Sciatic nerve (tissue), 2 donors: ENCODE data around the gene ZNHIT3. TPM values are rescaled to one million over a fixed set of nuclear protein-coding genes. Genes with fewer than 3 reads are reported as not detected.
"Not testable (repeated sequence)": the region's sequence is repeated elsewhere in the genome, so short reads cannot be mapped to it uniquely, and the experiment has no call there.

ENCODE experiments used
- ATAC-seq: fragments of 200-7000 bp; cut with Tn5 transposase; one replicate; pipeline ENCODE4 v1.9.1; 2020; ENCODE audit warnings: mild to moderate bottlenecking, moderate library complexity
- DNase-seq: peaks from one replicate; pipeline ENCODE4 v3.0.0-alpha.2; 2020; ENCODE audit warnings: low spot score
- intact Hi-C: fragments of 100-400 bp; cut with DNase I; formaldehyde crosslinking; loops from one replicate; pipeline ENCODE4 v1.14.2; 2022
- total RNA-seq: library from RNA; stranded (reverse); fragmentation: NEBNext Ultra II Directional; extraction: Animal tissue kit (Norgen Biotek cat#: 25700); gene quantifications from one replicate; pipeline ENCODE4 v1.2.1, GENCODE V29; 2021
- donor health status: DM: no; HTN: no; CAD: no.
- donor health status: DM: no; HTN: no; CAD: no.

The ZNHIT3 gene
- total RNA-seq, 1 donor from 2014 or later: 28.6 TPM

- intact Hi-C loops: loop anchor here (10.0 kb wide), 1 partner anchor 517 kb away; no protein-coding TSS in a partner anchor
- ATAC-seq (no peak), DNase-seq (no peak)
Observed at GRCh38 chr17:36481829-36482228, 4.7 kb upstream of the ZNHIT3 start.

GRCh38 chr17:36482611-36483504, 3.6 kb upstream of the ZNHIT3 start:
- DNase-seq: peak; percentile 91
- ATAC-seq: peak; percentile 87
- intact Hi-C loops: loop anchor here (10.0 kb wide), 1 partner anchor 518 kb away; no protein-coding TSS in a partner anchor

- not testable (repeated sequence) for DNase-seq, ATAC-seq
- intact Hi-C loops: loop anchor here (10.0 kb wide), 1 partner anchor 519 kb away; no protein-coding TSS in a partner anchor
Observed at GRCh38 chr17:36484021-36484420, 2.5 kb upstream of the ZNHIT3 start.

- intact Hi-C loops: loop anchor here (10.0 kb wide), 1 partner anchor 520 kb away; no protein-coding TSS in a partner anchor
- DNase-seq: no peak
- no peak for ATAC-seq
Observed at GRCh38 chr17:36485027-36485426, 1.5 kb upstream of the ZNHIT3 start.

DNA sequence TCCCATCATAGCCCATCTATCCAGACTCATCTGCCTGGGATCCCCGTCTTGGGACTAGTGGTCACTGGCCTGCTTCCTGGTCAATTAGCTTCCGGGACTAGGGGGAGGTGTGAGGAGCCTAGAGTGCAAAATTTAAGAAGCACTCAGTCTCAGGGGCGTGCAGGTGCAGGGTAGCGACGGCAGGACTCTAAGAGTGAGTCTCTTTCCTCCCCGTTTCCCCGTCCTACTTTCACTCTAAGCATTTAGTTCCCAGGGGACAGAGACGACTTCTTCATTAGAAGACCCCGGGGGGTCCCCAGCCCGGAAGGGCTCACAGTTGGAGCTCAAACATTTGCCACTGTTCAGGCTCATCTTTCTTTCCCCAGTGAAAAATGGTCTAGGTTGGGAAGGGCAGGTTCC, 677 bp upstream of the ZNHIT3 start:
- ATAC-seq: no peak
- DNase-seq: no peak

DNA sequence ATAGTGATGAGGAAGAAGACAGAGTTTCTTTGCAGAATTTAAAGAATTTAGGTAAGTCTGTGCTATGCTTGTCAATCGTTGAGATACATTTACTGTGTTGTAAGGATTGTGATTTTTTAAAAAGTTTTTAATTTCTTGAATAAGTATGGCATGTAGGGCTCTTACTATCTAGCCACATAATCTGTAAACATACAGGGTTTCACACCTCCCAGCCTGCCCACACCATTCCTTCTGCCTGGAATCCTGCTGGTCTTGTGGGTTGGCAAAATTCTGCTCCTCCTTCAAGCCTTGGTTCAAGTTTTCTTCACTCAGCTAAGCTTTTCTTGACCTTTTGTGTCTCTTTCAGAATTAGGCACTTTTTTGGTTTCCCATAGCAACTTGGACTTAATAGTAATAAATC, 7.5 kb downstream of the ZNHIT3 start:
- intact Hi-C loops: no loop called here
- DNase-seq: no peak
- ATAC-seq: no peak

More for the DNA sequence above, 677 bp upstream of the ZNHIT3 start:
- intact Hi-C loops: loop anchor here (10.0 kb wide), 1 partner anchor 521 kb away; no protein-coding TSS in a partner anchor

- intact Hi-C loops: no loop called here
- ATAC-seq: no peak
- no peak for DNase-seq
Observed at GRCh38 chr17:36494674-36495073, 8.2 kb downstream of the ZNHIT3 start.

DNA sequence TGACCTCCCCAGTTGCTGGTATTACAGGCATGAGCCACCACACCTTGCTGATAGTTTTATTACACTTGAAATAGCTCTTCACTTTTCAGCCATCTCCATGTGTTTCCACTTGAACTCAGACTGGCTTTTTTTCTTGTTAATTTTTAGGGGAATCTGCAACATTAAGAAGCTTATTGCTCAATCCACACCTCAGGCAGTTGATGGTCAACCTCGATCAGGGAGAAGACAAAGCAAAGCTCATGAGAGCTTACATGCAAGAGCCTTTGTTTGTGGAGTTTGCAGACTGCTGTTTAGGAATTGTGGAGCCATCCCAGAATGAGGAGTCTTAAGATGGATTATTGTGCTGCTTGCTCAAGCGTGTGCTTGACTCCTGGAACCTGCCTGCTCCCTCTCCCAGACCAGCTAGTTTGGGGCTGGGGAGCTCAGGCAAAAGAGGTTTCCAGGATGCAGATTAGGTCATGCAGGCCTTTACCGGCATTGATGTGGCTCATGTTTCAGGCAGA, 8.6 kb downstream of the ZNHIT3 start:
- intact Hi-C loops: no loop called here
- no peak for DNase-seq
- no peak for ATAC-seq

DNA sequence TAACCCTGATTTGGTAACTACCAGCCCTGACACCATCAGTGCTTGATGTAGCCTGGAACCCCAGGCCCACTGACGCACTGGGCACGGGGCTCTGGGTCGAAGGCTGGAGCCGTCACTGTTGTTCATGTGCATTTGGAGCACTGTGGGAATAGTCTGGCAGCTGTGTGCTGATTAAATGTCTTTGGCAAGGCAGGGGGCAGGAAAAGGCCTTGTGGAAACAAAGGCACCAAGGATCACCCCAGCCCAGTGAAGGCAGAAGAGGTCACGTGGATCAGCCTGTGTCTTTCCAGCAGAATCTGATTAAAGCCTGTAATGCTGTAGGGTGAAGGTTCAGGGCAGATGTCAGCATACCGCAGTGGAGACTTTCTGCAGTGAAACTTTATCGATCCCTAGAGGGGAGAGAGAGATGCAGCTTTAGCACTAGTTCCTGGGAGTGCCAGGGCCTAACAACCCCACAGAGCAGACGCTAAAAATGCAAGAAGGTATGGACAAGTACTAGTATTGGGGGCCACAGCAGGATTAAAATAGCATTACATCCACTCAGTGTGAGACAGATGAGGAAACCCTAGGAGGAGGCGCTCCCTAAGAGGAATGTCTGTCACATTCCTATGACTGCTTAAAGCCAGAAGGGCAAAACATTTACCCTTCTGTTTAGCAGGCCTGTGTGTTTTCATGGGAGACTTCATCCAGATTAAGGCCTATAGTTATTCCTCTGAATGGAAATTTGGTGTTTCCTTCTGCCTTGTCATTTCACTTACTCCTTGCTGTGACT, 9.7 kb downstream of the ZNHIT3 start:
- DNase-seq: no peak
- ATAC-seq: no peak
- intact Hi-C loops: no loop called here

GRCh38 chr17:36498155-36498554, 11.7 kb downstream of the ZNHIT3 start:
- intact Hi-C loops: no loop called here
- no peak for DNase-seq
- peak; percentile 9 for ATAC-seq

DNA sequence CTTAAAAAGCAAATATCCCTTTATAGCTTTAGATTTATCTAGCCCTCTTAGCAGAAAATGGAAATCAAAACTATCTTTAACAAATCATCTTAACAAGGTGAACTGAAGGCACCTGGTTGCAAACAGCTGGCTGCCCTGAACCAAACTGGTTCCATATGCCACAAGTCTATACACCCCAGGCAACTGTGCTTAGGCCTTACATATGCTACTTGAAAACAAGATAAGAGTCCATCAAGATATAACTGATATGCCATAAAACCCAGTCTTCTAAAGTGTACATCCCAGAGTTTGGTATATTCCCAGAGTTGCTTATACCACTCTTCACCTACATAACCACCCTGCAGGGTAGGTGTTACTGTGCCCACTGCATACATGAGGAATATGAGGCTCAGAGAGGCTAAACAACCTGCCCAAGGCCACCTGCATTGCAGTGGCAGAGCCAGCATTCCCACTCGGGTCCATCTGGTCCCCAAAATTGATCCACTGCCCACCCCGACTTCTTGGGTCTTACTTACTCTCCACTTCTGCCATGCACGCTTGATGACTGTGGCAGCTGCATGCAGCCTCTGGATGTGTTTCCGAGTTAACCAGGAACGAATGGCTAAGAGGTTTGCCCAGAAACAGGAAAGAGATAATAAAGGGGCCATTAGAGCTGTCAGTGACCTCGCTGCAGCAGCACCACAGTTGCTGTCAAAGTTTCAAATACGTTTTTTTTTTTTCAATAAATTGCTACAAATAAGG, 12.2 kb downstream of the ZNHIT3 start:
- no peak for ATAC-seq
- no peak for DNase-seq
- intact Hi-C loops: no loop called here

- DNase-seq: no peak
- no peak for ATAC-seq
- intact Hi-C loops: no loop called here
Observed at GRCh38 chr17:36500745-36501225, 14.3 kb downstream of the ZNHIT3 start.

DNA sequence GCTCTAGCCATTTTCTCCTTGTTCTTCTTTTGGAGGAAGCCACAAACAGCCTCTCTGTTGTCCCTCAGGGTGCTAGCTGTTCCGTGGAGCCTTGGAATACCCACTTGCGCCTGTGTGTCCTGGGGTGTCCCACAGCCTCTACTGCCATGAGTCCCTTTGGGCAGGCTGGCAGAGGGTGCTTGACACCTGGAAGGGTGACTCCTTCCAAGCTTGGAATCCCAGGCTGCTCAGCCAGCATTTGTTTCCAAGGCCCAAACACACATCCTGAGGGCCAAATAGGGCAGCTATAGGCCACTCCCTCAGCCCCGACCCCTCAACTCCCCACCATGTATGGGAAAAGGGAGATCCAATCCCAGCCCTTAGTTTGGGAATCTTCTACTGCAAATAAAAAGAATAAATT, 14.9 kb downstream of the ZNHIT3 start:
- intact Hi-C loops: no loop called here
- no peak for ATAC-seq
- no peak for DNase-seq

DNA sequence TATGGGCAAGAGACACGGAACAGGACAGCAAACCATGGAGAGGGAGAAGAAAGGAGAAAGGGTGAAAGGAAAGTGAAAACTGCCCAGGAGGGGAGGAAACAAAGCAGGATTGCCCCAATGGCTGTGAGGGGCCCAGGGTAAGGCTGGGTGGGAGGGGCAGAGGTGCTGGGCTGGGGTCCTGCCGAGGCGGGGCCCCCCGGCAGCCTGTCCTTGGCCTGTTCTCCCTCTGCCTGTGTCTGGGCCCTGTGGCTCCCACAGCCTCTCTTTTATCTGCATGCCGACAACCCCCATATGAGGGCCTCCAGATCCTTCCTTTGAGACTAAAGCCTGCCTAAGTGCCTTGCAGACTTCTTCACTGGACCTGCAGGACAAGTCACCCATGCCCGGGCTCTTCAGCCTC, 15.5 kb downstream of the ZNHIT3 start:
- ATAC-seq: no peak
- DNase-seq: no peak
- intact Hi-C loops: no loop called here

DNA sequence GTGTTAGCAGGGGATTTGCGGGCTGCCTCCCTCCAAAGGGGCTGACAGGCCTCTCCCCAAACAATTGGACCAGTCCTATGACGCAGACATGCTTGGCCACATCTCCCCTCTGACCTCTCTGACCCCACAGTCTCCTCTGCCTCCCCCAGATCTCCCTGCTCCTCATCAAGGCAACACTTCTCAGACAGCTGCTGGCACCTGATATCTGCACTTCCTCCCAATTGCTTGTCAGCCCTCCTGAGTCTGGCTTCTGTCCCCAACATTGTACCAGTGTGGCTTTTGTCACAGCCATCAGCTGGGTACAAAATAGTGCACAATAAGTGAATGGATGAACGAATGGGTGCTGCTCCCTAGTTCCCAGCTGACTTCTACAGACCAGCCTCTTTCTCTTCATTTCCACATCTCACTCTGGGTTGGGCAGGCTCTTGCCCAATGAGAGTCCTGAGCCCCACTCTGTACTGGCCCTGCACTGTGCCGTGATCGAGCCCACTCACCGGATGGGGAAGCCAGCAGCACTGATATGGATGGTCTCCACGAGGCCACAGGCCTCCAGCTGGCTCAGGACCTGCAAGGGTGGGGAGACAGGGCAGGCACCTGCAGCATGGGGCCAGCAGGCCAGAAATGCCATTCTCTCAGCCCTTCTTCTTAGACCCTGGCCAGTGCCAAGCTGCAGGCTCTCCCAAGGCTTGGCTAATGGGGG, 17.1 kb downstream of the ZNHIT3 start:
- DNase-seq: no peak
- intact Hi-C loops: no loop called here
- ATAC-seq: no peak

DNA sequence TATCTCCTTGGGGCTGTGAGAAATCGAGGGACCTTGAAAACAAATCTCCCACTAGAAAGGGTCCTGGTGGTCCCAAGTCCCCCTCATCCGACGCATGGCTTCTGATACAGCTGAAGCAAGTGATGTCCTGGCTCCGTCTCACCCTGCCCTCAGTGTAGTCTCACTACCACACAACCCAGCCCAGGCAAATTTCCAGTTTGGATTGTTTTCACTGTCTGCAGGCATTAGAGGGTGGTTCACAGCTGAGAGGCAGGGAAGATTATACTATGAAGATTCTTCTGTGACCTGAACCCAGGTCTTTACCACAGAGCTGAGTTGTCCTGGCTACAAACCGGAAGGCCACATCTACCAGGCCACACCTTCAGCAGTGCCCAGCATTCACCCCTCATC, 17.7 kb downstream of the ZNHIT3 start:
- no peak for ATAC-seq
- no peak for DNase-seq
- intact Hi-C loops: no loop called here

DNA sequence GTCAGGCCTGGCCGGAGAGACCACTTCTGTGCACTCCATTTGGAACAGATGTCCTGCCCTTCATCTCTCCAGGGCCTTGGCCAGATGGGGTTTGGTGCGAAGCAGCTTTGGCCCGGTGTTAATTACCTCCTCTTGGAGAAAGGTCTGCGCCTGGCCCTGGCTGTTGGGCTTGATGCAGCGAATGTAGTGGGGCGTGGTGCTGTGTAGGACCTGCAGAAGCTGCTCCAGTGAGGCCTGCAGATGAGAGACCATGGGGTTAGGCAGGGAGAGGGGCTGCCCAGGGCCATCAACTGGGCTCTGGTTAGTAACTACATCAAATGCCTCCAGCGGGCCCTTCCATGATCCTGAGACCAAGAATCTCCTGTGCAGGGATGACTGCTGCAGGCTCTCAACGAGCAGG, 18.7 kb downstream of the ZNHIT3 start:
- intact Hi-C loops: no loop called here
- DNase-seq (no peak), ATAC-seq (no peak)

DNA sequence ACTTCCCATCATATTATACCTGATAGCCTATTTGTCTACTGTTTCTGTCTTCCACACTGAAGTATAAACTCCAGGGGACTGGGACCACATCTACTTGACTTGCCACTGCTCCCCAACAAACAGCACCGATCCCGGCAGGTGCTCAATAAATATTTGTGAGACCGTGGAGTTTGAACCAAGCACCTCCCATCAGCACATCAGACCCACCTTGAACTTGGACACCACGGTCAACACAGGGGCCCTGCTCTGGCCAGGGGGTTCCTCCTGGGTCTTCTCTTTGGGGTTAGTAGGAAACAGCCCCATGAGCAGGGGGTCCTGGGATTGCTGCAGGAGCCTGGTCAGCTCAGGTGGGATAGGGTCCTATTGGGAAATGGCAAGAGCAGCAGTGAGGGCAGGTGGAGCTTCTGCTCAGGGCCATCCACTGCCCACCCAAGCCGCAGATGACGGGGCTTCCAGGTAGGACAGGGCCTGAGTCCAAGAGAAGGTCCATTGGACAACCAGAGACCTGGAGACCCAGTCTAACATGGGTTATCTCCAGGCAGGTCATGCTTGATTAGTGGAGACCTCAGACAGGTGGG, 19.9 kb downstream of the ZNHIT3 start:
- ATAC-seq (no peak), DNase-seq (no peak)
- intact Hi-C loops: no loop called here
